Liver (tissue), 9 donors: Measurements from ENCODE around the gene ZMYND10. TPM values are rescaled to one million over a fixed set of nuclear protein-coding genes. Genes with fewer than 3 reads are reported as not detected.

Experiments used
- DNase-seq: peaks from one replicate; pipeline ENCODE4 v3.0.0-alpha.2; 2017; ENCODE audit warnings: low spot score
- H3K27ac ChIP-seq, 2 donors: one replicate each; pipeline ENCODE4 v1.7.0; 2013; ENCODE audit warnings: inconsistent platforms in 2 of 2, low read length in 2 of 2, control low read depth in 1 of 2, low read depth in 1 of 2, mild to moderate bottlenecking in 1 of 2
- H3K27me3 ChIP-seq, 4 donors: one replicate each; pipeline versions ENCODE4 v1.6.1 to v1.7.0; 2013; ENCODE audit warnings: low read length in 3 of 4, inconsistent platforms in 1 of 4, mild to moderate bottlenecking in 1 of 4, moderate library complexity in 1 of 4; ENCODE audit not compliant: control insufficient read depth in 4 of 4, insufficient read depth in 4 of 4
- H3K36me3 ChIP-seq, 4 donors: one replicate each; pipeline versions ENCODE4 v1.6.1 to v1.7.0; 2013; ENCODE audit warnings: low read length in 3 of 4, mild to moderate bottlenecking in 3 of 4, low read depth in 1 of 4, moderate library complexity in 1 of 4; ENCODE audit not compliant: control insufficient read depth in 4 of 4, insufficient read depth in 3 of 4
- H3K4me1 ChIP-seq, 4 donors: one replicate each; pipeline versions ENCODE4 v1.6.1 to v1.7.0; 2013; ENCODE audit warnings: low read length in 3 of 4, mild to moderate bottlenecking in 3 of 4, moderate library complexity in 1 of 4; ENCODE audit not compliant: control insufficient read depth in 4 of 4, insufficient read depth in 4 of 4
- H3K4me3 ChIP-seq, 3 donors: one replicate each; pipeline versions ENCODE4 v1.6.1 to v1.7.0; 2013; ENCODE audit warnings: low read length in 3 of 3, control low read depth in 1 of 3, low read depth in 1 of 3, mild to moderate bottlenecking in 1 of 3
- H3K9ac ChIP-seq, 2 donors: one replicate each; pipeline ENCODE4 v1.7.0; 2013; ENCODE audit warnings: low read length in 2 of 2, mild to moderate bottlenecking in 2 of 2, moderate library complexity in 2 of 2, control low read depth in 1 of 2, low read depth in 1 of 2
- H3K9me3 ChIP-seq, 4 donors: one replicate each; pipeline versions ENCODE4 v1.6.1 to v1.7.0; 2013; ENCODE audit warnings: low read length in 3 of 4; ENCODE audit not compliant: control insufficient read depth in 4 of 4
- ATF3 ChIP-seq: IDR thresholded peaks from 2 replicates; pipeline ENCODE4 v1.6.1; 2016; ENCODE audit warnings: antibody characterized with exemption
- FOXA1 ChIP-seq: IDR thresholded peaks from 2 replicates; pipeline ENCODE4 v1.6.1; 2016; ENCODE audit warnings: antibody characterized with exemption
- HNF4A ChIP-seq, 2 donors: conservative IDR thresholded peaks; 2 replicates each; pipeline ENCODE4 v1.6.1; 2016; ENCODE audit warnings: antibody characterized with exemption in 2 of 2, mild to moderate bottlenecking in 2 of 2
- JUND ChIP-seq, 2 donors: IDR thresholded peaks; 2 replicates each; pipeline ENCODE4 v1.6.1; 2016; ENCODE audit warnings: antibody characterized with exemption in 2 of 2
- REST ChIP-seq: IDR thresholded peaks from 2 replicates; pipeline ENCODE4 v1.6.1; 2016; ENCODE audit warnings: antibody characterized with exemption, mild to moderate bottlenecking
- RXRA ChIP-seq, 2 donors: IDR thresholded peaks; 2 replicates each; pipeline ENCODE4 v1.6.1; 2017 to 2018; ENCODE audit warnings: antibody characterized with exemption in 2 of 2, mild to moderate bottlenecking in 1 of 2
- YY1 ChIP-seq: IDR thresholded peaks from 2 replicates; pipeline ENCODE4 v1.6.1; 2016; ENCODE audit warnings: antibody characterized with exemption, mild to moderate bottlenecking
- WGBS: extraction: QIAGEN DNeasy Blood & Tissue Kit; methylation state at CpG from one replicate; pipeline ENCODE4 v1.1.7; 2013; 5-methylcytosine and 5-hydroxymethylcytosine counted together
- polyA plus RNA-seq, 2 donors: library from polyadenylated mRNA; stranded (reverse) in 1 of 2; unstranded in 1 of 2; fragments of 200-250 nt in 1 of 2; fragments of >200 nt in 1 of 2; fragmentation: Nextera tagmentation in 1 of 2; extraction: Ambion mirVana in 1 of 2; gene quantifications; one replicate each; pipeline versions ENCODE4 v1.2.1 to v1.2.3, GENCODE V29; 2013 to 2015
- total RNA-seq, 2 donors: library from RNA; depleted of rRNA; stranded (reverse); fragments of >200 nt; gene quantifications; one replicate each; pipeline ENCODE4 v1.2.3, GENCODE V29; 2014
- TF ChIP-seq, protein P1 (sequence below): fragments of 150-350 bp; IDR thresholded peaks from 2 replicates; pipeline ENCODE4 v1.5.1; 2017; ENCODE audit warnings: improper control_type of control experiment, low read depth, low read length; ENCODE audit not compliant: missing input control
- TF ChIP-seq, protein P2 (sequence below): IDR thresholded peaks from 2 replicates; pipeline ENCODE4 v1.6.1; 2016; ENCODE audit warnings: antibody characterized with exemption
- donor health status: healthy.
- donor health status: healthy.
- donor health status: healthy.
- donor health status: healthy.
- donor health status: healthy.

Gene ZMYND10
- total and polyA plus RNA-seq, 4 donors: 0.09 to 0.75 (median 0.27) TPM

- no peak for TF ChIP-seq ATF3
These were observed 24.0 kb downstream of the ZMYND10 start (continued) for GRCh38 chr3:50321336-50322114.

DNA sequence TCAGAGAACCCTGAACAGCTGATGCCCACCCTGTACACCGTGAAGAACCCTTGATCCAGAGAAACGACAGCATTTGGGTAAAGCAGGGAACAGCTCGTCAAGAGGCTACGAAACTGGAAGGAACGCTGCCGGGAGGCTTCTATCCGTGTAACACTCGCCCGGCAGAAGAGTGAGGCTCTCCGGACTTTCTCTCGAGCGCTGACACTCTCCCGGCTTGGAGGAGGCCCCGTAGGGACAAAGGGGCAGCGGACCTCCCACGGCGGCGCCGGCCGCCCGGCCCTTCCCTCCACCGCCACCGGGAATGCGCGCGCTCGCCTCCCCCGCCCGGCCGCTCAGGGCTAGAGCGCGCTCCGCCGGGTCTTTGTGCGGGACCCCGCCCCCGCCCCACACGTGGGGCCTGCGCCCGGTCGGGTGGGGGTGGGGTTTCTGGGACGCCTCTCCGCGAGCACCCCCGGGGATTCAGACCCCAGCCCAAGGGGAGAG is 24.6 kb downstream of the ZMYND10 start:
- H3K9ac ChIP-seq: peak overlapping the region; percentile 86 to 97
- peaks cover 0 to 14% (median 4%) of the 10 kb centered on the region in 4 donors for H3K36me3 ChIP-seq
- TF ChIP-seq YY1 (no peak), REST (no peak), ATF3 (no peak), FOXA1 (no peak), JUND (IDR thresholded peaks at IDR 0.05) (no peak), RXRA (IDR thresholded peaks at IDR 0.05) (no peak), HNF4A (conservative IDR thresholded peaks at IDR 0.05) (no peak)
- TF ChIP-seq, protein P1, sequence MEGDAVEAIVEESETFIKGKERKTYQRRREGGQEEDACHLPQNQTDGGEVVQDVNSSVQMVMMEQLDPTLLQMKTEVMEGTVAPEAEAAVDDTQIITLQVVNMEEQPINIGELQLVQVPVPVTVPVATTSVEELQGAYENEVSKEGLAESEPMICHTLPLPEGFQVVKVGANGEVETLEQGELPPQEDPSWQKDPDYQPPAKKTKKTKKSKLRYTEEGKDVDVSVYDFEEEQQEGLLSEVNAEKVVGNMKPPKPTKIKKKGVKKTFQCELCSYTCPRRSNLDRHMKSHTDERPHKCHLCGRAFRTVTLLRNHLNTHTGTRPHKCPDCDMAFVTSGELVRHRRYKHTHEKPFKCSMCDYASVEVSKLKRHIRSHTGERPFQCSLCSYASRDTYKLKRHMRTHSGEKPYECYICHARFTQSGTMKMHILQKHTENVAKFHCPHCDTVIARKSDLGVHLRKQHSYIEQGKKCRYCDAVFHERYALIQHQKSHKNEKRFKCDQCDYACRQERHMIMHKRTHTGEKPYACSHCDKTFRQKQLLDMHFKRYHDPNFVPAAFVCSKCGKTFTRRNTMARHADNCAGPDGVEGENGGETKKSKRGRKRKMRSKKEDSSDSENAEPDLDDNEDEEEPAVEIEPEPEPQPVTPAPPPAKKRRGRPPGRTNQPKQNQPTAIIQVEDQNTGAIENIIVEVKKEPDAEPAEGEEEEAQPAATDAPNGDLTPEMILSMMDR: peak; percentile 19
- TF ChIP-seq, protein P2, sequence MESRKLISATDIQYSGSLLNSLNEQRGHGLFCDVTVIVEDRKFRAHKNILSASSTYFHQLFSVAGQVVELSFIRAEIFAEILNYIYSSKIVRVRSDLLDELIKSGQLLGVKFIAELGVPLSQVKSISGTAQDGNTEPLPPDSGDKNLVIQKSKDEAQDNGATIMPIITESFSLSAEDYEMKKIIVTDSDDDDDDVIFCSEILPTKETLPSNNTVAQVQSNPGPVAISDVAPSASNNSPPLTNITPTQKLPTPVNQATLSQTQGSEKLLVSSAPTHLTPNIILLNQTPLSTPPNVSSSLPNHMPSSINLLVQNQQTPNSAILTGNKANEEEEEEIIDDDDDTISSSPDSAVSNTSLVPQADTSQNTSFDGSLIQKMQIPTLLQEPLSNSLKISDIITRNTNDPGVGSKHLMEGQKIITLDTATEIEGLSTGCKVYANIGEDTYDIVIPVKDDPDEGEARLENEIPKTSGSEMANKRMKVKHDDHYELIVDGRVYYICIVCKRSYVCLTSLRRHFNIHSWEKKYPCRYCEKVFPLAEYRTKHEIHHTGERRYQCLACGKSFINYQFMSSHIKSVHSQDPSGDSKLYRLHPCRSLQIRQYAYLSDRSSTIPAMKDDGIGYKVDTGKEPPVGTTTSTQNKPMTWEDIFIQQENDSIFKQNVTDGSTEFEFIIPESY: no peak
- H3K27me3 ChIP-seq: no peaks in the 10 kb centered on the region
- peak overlapping the region; percentile 98 to 99 for H3K27ac ChIP-seq
- peaks cover 15 to 66% (median 53%) of the 10 kb centered on the region in 4 donors for H3K4me1 ChIP-seq
- DNase-seq: peak; percentile 77
- H3K9me3 ChIP-seq: no peaks in the 10 kb centered on the region
- peak overlapping the region; percentile 81 to 96 (median 95) for H3K4me3 ChIP-seq
- WGBS: under 1% methylated on average over 45 of the region's 45 CpGs
